ENCODE measurements around the gene FOXS1. TPM values are rescaled to one million over a fixed set of nuclear protein-coding genes. Genes with fewer than 3 reads are reported as not detected.

FOXS1 gene
- total RNA-seq, 1 experiment from 2014 or later = not detected

GRCh38 chr20:31813611-31814010 lies 31.8 kb downstream of the FOXS1 start:
- in situ Hi-C loops (cut with HindIII; ENCODE audit: low pct_unique_long_range_greater_than_20kb, low sequenced_read_pairs) = no loop called here
- DNase-seq (ENCODE audit: low read depth) = no peak

GRCh38 chr20:31811796-31812728 lies 33.3 kb downstream of the FOXS1 start:
- no peak for DNase-seq (ENCODE audit: low read depth)
- in situ Hi-C loops (cut with HindIII; ENCODE audit: low pct_unique_long_range_greater_than_20kb, low sequenced_read_pairs) = no loop called here

GRCh38 chr20:31811198-31811597 lies 34.2 kb downstream of the FOXS1 start:
- in situ Hi-C loops (cut with HindIII; ENCODE audit: low pct_unique_long_range_greater_than_20kb, low sequenced_read_pairs) = no loop called here
- DNase-seq (ENCODE audit: low read depth) = no peak

- DNase-seq (ENCODE audit: low read depth) = no peak
- in situ Hi-C loops (cut with HindIII; ENCODE audit: low pct_unique_long_range_greater_than_20kb, low sequenced_read_pairs) = no loop called here
These were observed 35.7 kb downstream of the FOXS1 start for GRCh38 chr20:31809661-31810060.

GRCh38 chr20:31808481-31808880 lies 36.9 kb downstream of the FOXS1 start:
- in situ Hi-C loops (cut with HindIII; ENCODE audit: low pct_unique_long_range_greater_than_20kb, low sequenced_read_pairs) = no loop called here
- DNase-seq (ENCODE audit: low read depth) = peak; percentile 27

- in situ Hi-C loops (cut with HindIII; ENCODE audit: low pct_unique_long_range_greater_than_20kb, low sequenced_read_pairs) = no loop called here
- no peak for DNase-seq (ENCODE audit: low read depth)
These were observed 38.6 kb downstream of the FOXS1 start for GRCh38 chr20:31806564-31807355.

- no peak for DNase-seq (ENCODE audit: low read depth)
- in situ Hi-C loops (cut with HindIII; ENCODE audit: low pct_unique_long_range_greater_than_20kb, low sequenced_read_pairs) = no loop called here
These were observed 41.7 kb downstream of the FOXS1 start for GRCh38 chr20:31803552-31804291.

- in situ Hi-C loops (cut with HindIII; ENCODE audit: low pct_unique_long_range_greater_than_20kb, low sequenced_read_pairs) = no loop called here
- no peak for DNase-seq (ENCODE audit: low read depth)
These were observed 43.9 kb downstream of the FOXS1 start for GRCh38 chr20:31801508-31801907.

GRCh38 chr20:31797364-31797763 lies 48.0 kb downstream of the FOXS1 start:
- in situ Hi-C loops (cut with HindIII; ENCODE audit: low pct_unique_long_range_greater_than_20kb, low sequenced_read_pairs) = no loop called here
- DNase-seq (ENCODE audit: low read depth) = no peak

Other genes starting within 250 kb of the FOXS1 start
- gene ID1, start 240.3 kb downstream of the FOXS1 start, total RNA-seq (2014; rRNA removed; shearing (Covaris generic); ENCODE audit: low replicate concordance) = 1,473 and 1,479 TPM in 2 replicates
- gene COX4I2, start 207.7 kb downstream of the FOXS1 start, total RNA-seq (2014; rRNA removed; shearing (Covaris generic); ENCODE audit: low replicate concordance) = not detected in 2 replicates
- 254 and 256 TPM in 2 replicates for gene BCL2L1, start 122.7 kb downstream of the FOXS1 start, total RNA-seq (2014; rRNA removed; shearing (Covaris generic); ENCODE audit: low replicate concordance)
- 143 and 164 TPM in 2 replicates for gene TPX2, start 106.3 kb downstream of the FOXS1 start, total RNA-seq (2014; rRNA removed; shearing (Covaris generic); ENCODE audit: low replicate concordance)
- gene MYLK2, start 26.2 kb downstream of the FOXS1 start, total RNA-seq (2014; rRNA removed; shearing (Covaris generic); ENCODE audit: low replicate concordance) = not detected in 2 replicates
- 3.9 TPM in 1 of 2 replicates, not detected in the other for gene DUSP15, start 24.9 kb upstream of the FOXS1 start, total RNA-seq (2014; rRNA removed; shearing (Covaris generic); ENCODE audit: low replicate concordance)
- 0.20 TPM in 1 of 2 replicates, not detected in the other for gene TTLL9, start 25.0 kb upstream of the FOXS1 start, total RNA-seq (2014; rRNA removed; shearing (Covaris generic); ENCODE audit: low replicate concordance)
- gene PDRG1, start 106.4 kb upstream of the FOXS1 start, total RNA-seq (2014; rRNA removed; shearing (Covaris generic); ENCODE audit: low replicate concordance) = 50.9 and 55.6 TPM in 2 replicates
- gene XKR7, start 122.5 kb upstream of the FOXS1 start, total RNA-seq (2014; rRNA removed; shearing (Covaris generic); ENCODE audit: low replicate concordance) = 8.1 and 9.7 TPM in 2 replicates
- 21.5 and 29.4 TPM in 2 replicates for gene CCM2L, start 164.8 kb upstream of the FOXS1 start, total RNA-seq (2014; rRNA removed; shearing (Covaris generic); ENCODE audit: low replicate concordance)
- gene HCK, start 206.6 kb upstream of the FOXS1 start, total RNA-seq (2014; rRNA removed; shearing (Covaris generic); ENCODE audit: low replicate concordance) = not detected in 2 replicates